RCC 7860 (cell line): ENCODE results near the gene NARS2.

Experiments used
- DNase-seq: peaks from one replicate; pipeline ENCODE4 v3.0.0-alpha.2; 2015; ENCODE audit warnings: low spot score
- FAIRE-seq: peaks from 2 replicates; lab custom pipeline; 2012; peaks lifted over from hg19 to GRCh38; lab: Jason Lieb, UNC

NARS2 gene

DNA sequence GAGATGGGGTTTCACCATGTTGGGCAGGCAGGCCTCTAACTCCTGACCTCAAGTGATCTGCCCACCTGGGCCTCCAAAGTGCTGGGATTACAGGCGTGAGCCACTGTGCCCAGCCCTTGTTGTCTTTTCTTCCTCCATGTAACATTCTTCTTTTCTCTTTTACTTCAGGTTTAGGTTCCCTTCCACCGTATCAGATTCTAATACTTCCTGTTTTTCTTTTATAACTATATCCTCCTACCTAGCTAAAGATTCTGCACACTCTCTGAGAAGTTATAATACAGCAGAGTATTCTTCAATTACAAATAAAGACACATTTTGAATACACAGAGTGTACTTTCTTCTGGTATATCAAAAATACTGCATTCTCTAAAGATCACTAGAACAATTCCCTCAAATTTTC is 123.8 kb downstream of the NARS2 start:
- DNase-seq (no peak), FAIRE-seq (no peak)

DNA sequence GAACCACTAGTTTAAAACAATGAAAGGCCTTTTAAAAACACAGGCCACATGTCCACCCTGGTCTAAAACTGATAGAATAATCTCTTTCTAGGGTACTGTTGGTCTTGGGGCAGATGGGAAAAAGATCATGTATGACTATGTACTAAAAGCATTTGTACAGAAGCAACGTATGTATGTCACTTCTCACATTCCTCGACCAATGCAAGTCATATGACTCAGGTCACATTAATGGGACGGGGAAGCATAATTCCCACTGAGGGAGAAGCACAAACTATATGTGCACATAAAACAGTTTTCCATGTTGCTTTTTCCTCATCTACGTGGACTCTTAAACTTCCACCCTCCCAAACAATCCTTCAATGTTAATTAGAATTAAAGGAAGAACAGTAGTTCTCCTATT is 124.8 kb downstream of the NARS2 start:
- DNase-seq (no peak), FAIRE-seq (no peak)

DNA sequence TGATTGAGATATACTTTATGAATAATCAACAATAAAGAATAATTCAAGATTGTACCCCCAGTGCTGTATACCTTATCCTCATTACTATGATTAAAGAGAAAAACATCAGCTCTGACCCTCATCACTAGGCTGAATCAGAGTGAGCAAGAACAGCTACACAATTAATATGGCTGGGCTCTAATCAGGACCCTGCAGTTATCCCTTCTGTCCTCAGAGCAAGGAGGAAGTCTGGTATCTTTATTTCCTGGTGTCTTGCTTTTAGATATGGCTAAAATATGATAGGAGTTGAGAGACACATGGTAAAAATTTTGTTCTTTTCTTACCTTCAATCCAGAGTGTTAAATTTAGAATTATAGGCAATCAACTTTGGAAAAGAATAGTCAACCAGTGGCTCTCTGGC is 128.5 kb downstream of the NARS2 start:
- no peak for DNase-seq
- FAIRE-seq: no peak

DNA sequence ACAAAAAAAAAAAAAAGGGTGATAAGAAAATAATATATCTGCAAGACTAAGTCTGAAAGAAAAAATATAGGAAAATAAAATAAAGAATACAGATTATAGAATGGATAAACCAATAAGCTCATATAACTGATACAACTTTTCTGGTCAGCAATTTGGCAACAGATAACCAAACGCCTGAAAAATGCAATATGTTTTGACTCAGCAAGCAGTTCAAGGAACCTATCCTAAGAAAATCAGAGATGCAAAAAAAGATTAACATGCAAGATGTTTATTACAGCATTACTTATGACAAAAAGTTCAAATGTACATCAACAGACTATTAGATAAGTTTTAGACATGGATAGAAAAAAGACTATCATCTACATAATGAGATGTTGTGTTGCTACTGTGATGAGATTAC is 129.9 kb downstream of the NARS2 start:
- no peak for FAIRE-seq
- no peak for DNase-seq

DNA sequence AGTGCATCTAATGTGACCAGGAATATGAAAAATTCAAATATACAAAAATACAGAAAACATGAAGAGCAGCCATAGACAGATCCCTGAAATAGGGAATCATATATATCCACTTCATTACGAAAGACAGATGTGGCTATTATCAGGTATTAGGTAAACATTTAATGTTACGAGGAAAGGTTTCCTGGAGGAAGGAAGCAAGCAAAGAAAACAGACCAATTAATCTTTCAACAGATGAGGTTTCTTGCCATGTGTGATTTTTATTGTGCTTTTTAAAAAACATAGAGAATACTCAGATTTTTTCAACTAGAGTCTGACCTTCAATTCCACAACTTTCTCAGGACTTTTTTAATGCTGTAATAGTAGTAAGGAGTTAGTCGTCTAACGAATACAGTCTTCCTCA is 132.7 kb downstream of the NARS2 start:
- FAIRE-seq (no peak), DNase-seq (no peak)

DNA sequence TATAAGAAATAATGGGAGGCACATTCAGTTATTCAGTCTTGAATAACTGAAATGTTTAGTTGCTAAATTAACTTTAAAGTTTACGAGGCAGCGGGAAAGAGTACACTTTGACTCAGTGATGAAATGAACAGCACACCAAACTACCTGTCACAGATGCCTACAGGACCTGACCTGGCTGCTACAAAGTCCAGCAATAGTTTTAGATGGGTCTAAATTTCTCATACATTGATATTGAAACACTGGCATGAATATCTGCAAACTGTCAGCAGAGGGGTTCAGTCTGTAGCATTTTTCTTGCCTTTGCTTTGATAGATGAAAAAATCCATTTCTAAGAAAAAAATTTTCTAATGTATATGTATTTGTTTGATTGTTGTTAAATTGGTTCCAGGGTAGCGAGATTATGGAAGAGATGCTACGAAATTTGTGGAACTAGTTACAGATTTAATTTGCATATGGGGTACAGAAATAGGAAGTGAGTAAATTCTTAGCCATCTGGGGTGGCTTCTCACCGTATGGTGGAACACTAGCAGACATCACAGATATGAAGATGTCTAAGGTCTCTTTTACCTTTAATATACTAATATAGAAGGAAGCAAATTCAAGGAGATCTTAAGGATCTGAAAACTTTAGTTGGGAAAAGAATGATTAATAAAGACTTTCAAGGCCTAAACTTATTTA is 136.2 kb downstream of the NARS2 start:
- FAIRE-seq: no peak

DNA sequence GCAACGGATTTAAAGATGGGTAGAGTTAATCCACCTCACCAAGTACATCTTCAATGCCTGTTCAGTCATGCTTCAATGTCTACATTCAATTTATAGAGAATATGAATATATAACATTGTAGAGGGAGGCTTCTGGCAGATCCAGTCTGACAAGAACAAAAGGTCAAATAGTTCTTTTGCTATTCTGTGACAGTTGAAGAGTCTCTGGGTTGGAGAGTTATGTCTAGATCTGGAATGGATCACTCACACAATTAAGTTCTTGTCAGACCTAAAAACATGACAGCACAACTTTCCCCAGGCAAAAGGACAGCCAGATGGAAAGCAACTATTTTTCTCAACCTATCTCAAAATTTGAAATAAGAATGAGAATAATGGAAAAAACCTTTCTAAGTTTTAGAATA is 141.7 kb downstream of the NARS2 start:
- FAIRE-seq: no peak

More for the DNA sequence above, 136.2 kb downstream of the NARS2 start:
- no peak for DNase-seq

DNA sequence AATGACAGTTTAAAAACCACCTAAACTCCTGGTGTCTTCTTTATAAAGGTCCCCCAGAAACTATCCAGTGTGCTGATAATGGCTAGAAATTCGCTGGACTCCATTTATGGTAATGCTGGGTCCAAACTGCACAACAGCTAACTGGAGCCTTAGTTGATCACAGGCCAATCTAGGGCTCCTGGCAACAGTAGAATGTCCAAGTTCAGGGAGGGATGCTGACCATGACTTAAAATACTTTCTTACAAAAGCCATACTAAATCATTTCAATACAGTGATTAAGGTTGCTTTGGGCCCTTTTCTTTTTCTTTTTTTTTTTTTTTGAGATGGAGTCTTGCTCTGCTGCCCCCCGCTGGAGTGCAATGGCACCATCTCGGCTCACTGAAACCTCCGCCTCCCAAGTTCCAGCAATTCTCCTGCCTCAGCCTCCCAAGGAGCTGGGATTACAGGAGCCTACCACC is 142.6 kb downstream of the NARS2 start:
- FAIRE-seq (no peak), DNase-seq (no peak)

More for the DNA sequence above, 141.7 kb downstream of the NARS2 start:
- no peak for DNase-seq

DNA sequence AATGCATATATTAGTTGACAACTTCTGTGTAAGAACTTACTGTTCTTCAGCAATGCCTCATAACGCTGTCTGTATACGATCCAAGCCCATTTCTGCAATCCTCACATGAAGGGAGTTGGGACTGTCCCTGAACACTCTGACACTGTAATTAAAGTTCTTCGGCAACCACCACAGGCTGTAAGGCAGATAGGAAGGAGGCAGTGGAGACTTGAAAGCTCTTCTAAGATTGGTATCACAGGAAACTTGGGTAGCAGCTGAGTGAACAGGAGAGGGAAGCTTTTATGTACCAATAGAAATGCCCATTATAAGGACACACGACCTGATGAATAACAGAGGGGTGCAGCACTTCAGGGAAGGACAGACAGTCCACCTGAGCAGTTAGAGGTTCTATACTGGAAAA is 145.0 kb downstream of the NARS2 start:
- DNase-seq: no peak
- FAIRE-seq: no peak

DNA sequence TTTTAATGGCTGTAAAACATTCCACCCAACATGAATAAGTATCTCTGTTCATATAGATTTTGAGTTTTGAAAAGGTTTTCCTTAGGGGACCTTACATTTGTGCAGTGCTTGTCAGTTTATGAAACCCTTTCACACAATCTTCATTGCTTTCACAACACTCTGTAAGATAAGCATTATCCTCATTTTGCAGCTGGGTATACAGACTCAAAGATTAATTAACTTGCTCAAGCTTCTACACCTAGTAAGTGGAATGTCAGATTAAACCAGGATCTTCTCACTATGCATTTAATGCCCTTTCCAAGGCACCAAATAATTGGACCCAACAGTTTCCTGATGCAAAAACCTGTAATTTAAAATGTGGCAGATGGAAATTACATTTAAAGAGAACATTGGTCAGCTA is 145.5 kb downstream of the NARS2 start:
- DNase-seq (no peak), FAIRE-seq (no peak)

DNA sequence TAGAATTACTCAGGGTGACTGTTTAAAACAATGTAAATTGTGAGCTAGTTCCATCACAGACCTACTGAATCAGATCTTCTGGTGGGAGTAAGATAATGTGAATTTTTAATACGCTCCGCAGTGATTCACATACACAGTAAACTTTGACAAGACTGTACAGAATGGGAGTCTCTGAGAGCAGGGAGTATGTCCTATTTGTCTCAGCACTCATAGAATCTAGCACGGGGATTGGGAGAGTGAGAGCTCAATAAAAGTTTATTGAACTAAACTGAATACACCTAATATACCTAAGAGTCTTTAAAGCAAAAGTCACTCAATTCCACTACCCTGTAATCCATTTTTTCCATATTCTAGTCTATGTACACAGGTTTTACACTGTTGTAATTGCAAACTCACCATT is 145.9 kb downstream of the NARS2 start:
- DNase-seq (no peak), FAIRE-seq (no peak)

DNA sequence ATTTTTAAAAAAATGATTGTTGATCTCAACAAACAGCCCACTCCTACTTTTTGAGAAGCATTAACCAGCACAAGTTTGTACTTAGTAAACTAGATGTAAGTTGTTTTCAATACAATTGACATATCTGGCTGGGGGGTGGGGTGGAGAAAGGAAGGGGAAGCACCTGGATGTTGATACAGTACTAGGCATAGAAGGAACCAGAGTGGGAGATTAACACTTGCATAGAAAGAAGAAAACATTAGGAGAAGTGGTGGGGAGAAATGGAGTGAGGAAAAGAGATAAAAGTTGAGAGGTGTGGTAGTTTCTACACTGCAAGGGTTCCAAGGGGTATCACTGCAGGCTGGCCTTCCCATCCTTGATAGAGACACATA is 146.4 kb downstream of the NARS2 start:
- FAIRE-seq (no peak), DNase-seq (no peak)

DNA sequence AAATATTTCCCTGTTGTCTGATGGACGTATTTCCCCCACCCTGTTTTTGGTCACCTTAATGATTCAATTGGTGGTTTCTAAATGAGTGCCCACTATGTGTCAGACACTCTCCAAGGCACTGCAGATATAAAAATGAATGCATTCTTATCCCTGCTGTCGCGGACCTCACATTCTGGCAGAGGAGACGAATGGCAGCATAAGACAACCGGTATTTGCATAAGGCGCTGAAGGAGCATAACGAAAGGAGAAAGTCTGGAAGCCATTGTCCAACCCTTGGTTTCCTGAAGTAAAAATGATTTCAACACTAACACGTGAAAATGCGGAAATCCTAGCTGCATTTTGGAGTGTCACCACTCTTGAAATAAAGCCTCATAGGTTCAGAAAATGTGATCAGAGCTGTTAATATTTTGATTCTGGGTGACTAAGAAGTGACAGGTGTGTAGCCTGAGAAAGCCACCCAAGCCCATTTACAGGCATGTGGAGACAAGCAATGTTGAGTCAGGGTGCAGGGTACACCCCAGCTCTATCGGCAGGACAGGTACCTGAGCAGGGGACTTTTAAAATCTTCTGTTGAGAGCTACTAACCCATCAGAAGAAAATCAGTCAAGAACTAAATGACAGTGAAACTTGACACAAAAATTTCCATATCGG is 146.9 kb downstream of the NARS2 start:
- DNase-seq (no peak), FAIRE-seq (no peak)

DNA sequence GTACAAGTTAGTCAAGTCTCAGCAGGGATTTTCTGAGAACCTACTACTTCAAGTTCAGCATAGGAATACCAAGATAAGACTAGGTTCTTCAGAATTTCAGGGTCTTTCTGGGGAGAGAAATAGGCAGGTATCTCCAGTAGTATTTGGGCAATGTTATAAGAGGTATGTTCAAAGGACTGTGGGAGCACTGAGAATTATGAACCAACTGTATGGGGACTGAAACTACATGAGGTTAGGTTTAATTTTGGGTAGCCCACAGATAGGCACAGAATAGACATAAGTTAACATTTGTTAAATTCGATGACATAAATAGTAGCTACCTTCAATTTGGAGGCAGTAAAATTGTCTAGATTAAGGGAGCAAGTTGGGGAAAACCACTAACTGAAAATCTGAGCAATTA is 147.8 kb downstream of the NARS2 start:
- FAIRE-seq (no peak), DNase-seq (no peak)

DNA sequence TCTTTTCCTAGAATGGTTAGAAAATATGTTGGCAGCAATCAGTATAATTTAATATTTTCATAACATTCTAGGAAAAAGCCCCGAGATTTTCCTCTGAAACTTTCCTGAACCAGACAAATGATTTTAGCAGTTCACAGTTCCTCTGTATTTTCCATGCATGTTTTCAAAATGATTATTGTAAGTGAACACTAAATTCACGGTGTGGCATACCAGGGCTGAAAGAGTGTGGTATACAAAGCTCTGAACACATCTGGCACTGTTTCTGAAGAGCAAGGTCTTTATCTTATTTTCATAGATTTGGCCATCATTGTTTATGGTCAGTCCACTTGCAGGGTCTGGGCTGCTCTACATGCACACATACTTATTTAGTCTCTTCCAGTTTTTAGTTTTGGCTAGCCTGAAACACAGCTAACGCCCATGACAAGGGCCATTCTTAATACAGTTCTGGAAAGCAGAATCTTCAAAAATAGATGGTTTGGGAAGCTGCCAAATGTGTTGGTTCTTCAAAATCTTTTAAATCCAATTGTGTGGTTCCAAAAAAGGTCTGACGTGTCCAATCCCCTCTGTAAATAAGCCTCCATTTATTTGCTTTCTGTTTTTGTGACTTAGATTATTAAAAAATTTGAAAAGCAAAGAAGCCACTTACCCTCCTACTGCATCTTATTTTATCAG is 149.1 kb downstream of the NARS2 start:
- FAIRE-seq (no peak), DNase-seq (no peak)

DNA sequence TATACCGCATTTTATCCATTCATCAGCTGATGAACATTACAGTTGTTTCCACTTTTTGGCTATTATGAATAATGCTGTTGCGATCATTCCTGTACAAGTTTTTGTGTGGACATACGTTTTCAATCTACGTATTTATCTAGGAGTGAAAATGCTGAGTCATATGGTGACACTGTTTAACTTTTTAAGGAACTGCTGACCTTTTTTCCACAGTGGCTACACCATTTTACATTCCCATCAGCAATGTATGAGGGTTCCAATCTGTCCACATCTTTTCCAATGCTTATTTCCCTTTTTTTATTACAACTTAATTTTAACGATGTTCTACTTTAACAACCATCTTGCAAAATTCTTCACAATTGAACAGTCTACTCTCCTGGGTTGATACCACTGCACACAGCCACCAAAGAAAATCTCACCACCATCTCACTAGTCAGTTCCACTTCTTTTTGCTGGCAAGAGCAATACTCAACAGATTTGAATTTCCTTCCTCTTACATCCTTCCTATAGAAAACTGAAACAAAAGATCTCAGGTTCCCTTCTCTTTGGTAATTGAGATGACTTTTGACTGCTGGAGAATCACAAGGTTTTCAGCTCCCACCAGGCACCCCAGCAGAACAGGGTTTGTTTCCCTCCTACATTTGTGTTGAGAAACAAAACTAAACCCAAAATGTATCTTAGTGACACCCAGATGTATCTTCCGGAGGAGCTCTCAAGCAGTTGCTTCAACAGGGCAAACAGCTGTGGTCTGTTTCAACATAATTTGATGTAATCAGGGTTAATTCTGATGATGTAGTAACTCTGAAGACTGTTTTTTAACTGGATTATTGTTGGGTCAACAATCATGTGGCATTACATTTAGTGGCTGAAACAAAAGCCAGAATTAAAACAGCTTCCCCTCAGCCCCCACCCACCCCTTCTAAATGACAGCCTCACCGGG is 150.1 kb downstream of the NARS2 start:
- no peak for FAIRE-seq

DNA sequence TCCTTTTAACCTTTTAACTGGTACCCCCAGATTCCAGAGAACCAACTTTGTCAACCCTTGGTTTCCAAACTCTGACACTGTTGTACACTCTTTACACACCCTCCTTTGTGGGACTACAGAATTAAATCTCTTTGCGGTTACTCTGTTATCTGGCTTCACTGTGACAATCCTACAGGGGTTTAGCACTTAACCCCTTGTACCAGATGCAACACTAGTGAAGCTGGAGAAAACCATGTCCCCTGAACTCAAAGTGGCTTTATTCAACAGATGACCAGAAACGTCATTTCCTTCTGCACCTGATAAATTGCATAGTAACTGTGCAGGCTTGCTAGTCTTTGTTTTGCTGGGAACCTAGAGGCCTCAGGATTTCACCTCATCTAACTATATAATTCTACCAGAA is 151.4 kb downstream of the NARS2 start:
- DNase-seq (no peak), FAIRE-seq (no peak)

More for the DNA sequence above, 150.1 kb downstream of the NARS2 start:
- DNase-seq: no peak

DNA sequence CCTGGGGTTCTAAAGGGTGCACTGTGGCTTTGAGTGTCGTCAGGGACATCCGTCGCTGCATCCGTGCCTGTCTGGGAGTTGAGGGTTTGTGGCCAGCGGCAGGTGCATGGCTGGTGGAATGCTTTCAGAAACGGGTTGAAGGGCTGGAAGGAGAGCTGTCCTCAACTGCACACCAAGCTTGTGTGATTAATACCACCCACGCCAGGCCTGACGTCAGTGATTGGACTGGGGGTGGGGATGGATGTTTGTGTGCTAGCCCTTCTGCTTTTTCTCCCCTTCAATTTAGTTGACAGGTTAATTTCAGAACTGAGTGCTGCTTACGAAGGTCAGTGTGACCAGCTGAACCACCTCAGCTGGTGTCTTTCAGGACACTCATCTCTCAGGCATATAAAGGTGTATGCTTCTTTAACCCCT is 153.9 kb downstream of the NARS2 start:
- no peak for FAIRE-seq
- DNase-seq: no peak

DNA sequence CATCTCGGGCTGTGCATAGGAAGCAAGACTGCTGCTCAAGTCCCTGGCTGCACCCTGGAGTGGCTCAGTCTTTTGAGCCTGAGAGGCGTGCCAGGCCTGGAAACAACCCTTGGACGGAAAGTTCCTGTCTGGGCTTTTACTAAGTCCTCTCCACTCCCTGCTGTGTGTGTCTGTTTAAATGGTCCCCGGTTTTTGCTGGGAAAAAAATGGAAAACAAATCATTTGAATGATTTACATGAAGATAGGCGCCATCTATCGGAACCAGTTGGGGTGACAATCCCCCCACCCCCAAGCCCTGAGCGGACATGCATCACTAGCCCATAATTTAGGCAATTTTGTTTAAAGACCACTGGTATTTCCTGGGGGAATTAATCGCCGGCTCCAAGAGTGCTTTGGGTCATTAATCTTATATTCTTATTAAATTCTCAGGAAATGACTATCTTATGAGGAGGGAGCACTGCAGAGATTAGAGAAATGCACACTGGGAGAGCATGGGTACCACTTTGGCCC is 154.4 kb downstream of the NARS2 start:
- DNase-seq: no peak
- no peak for FAIRE-seq

DNA sequence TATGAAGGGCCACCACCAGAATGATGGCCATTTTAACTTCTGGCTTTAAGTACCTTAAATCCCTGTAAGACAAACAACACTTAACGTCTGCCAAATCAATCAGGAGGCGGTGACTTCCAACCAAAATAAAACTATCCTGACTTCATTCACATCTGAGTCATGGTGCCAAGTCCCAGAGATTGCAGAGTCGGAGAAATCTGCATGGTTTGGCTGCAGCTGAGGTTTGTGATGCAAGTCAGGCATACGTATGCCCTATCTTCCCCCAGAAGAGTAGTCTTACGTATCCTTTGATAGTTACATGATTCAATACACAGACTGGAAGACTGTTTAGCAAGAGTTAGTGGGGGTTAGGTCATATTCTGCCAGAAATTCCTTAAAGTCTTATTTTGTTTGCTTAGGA is 155.3 kb downstream of the NARS2 start:
- peak; percentile 65 for DNase-seq
- no peak for FAIRE-seq
